SK-N-SH treated with all-trans-retinoic acid at 6 μM for 48 hours (cell line): ENCODE results near the gene CAMKMT.

Experiments
- ATAC-seq: fragments of 200-7000 bp; cut with Tn5 transposase; 3 replicates; pipeline ENCODE4 v1.9.1; 2020; ENCODE audit warnings: mild to moderate bottlenecking, moderate library complexity
- ARNTL ChIP-seq: fragments of 450-650 bp; formaldehyde crosslinking; IDR thresholded peaks from 2 replicates; pipeline ENCODE4 v1.5.0; 2020; ENCODE audit warnings: low read depth, mild to moderate bottlenecking, moderate library complexity, borderline replicate concordance
- BACH2 ChIP-seq: fragments of 250-450 bp; sonication (Bioruptor Pico); IDR thresholded peaks from 2 replicates; pipeline ENCODE4 v1.9.0; 2021; ENCODE audit warnings: mild to moderate bottlenecking, borderline replicate concordance
- CREB5 ChIP-seq: fragments of 250-450 bp; sonication (Bioruptor Pico); IDR thresholded peaks from 2 replicates; pipeline ENCODE4 v1.5.1; 2020; ENCODE audit warnings: low read depth, mild to moderate bottlenecking, moderate library complexity
- CSDC2 ChIP-seq: fragments of 250-450 bp; sonication (Bioruptor Pico); IDR thresholded peaks from 2 replicates; pipeline ENCODE4 v1.5.0; 2020; ENCODE audit warnings: mild to moderate bottlenecking, moderate library complexity
- CSRNP3 ChIP-seq: fragments of 250-450 bp; sonication (Bioruptor Pico); IDR thresholded peaks from 2 replicates; pipeline ENCODE4 v1.5.1; 2021; ENCODE audit warnings: mild to moderate bottlenecking, moderate library complexity
- ESRRG ChIP-seq: fragments of 250-450 bp; sonication (Bioruptor Pico); IDR thresholded peaks from 2 replicates; pipeline ENCODE4 v1.6.1; 2021; ENCODE audit warnings: mild to moderate bottlenecking
- GLIS3 ChIP-seq: fragments of 250-450 bp; sonication (Bioruptor Pico); IDR thresholded peaks from 2 replicates; pipeline ENCODE4 v1.5.0; 2020; ENCODE audit warnings: mild to moderate bottlenecking, moderate library complexity
- ISL1 ChIP-seq: fragments of 250-450 bp; sonication (Bioruptor Pico); IDR thresholded peaks from 2 replicates; pipeline ENCODE4 v2.1.2; 2022; ENCODE audit warnings: mild to moderate bottlenecking, moderate library complexity
- OSR1 ChIP-seq: fragments of 250-450 bp; sonication (Bioruptor Pico); IDR thresholded peaks from 2 replicates; pipeline ENCODE4 v1.8.0; 2022; ENCODE audit warnings: moderate library complexity, mild to moderate bottlenecking, inconsistent platforms
- PATZ1 ChIP-seq: fragments of 250-450 bp; sonication (Bioruptor Pico); IDR thresholded peaks from 2 replicates; pipeline ENCODE4 v1.8.0; 2020; ENCODE audit warnings: mild to moderate bottlenecking, moderate library complexity, borderline replicate concordance
- PPARA ChIP-seq: fragments of 250-450 bp; sonication (Bioruptor Pico); IDR thresholded peaks from 2 replicates; pipeline ENCODE4 v1.5.0; 2020; ENCODE audit warnings: mild to moderate bottlenecking, borderline replicate concordance
- RARB ChIP-seq: fragments of 250-450 bp; sonication (Bioruptor Pico); IDR thresholded peaks from 2 replicates; pipeline ENCODE4 v1.8.0; 2021; ENCODE audit warnings: mild to moderate bottlenecking, moderate library complexity
- SNAI2 ChIP-seq: fragments of 250-450 bp; sonication (Bioruptor Pico); IDR thresholded peaks from 2 replicates; pipeline ENCODE4 v1.5.0; 2020; ENCODE audit warnings: mild to moderate bottlenecking, moderate library complexity
- TCF4 ChIP-seq: fragments of 250-450 bp; sonication (Bioruptor Pico); IDR thresholded peaks from 2 replicates; pipeline ENCODE4 v1.8.0; 2021; ENCODE audit warnings: mild to moderate bottlenecking, moderate library complexity, borderline replicate concordance
- TOX ChIP-seq: fragments of 250-450 bp; sonication (Bioruptor Pico); IDR thresholded peaks from 2 replicates; pipeline ENCODE4 v1.8.0; 2021; ENCODE audit warnings: mild to moderate bottlenecking, moderate library complexity, borderline replicate concordance
- ZC3H10 ChIP-seq: fragments of 250-450 bp; sonication (Bioruptor Pico); IDR thresholded peaks from 2 replicates; pipeline ENCODE4 v1.5.1; 2021; ENCODE audit warnings: mild to moderate bottlenecking, moderate library complexity
- ZFP3 ChIP-seq: fragments of 250-450 bp; sonication (Bioruptor Pico); IDR thresholded peaks from 2 replicates; pipeline ENCODE4 v1.5.0; 2020; ENCODE audit warnings: mild to moderate bottlenecking, moderate library complexity
- ZFP30 ChIP-seq: fragments of 450-650 bp; formaldehyde crosslinking; IDR thresholded peaks from 2 replicates; pipeline ENCODE4 v1.5.0; 2022; ENCODE audit warnings: mild to moderate bottlenecking, moderate library complexity
- ZNF565 ChIP-seq: fragments of 450-650 bp; formaldehyde crosslinking; conservative IDR thresholded peaks from 2 replicates; pipeline ENCODE4 v1.5.0; 2020; ENCODE audit warnings: low read depth, mild to moderate bottlenecking, moderate library complexity
- ZNF70 ChIP-seq: fragments of 450-650 bp; formaldehyde crosslinking; IDR thresholded peaks from 2 replicates; pipeline ENCODE4 v1.5.0; 2020; ENCODE audit warnings: mild to moderate bottlenecking, moderate library complexity
- ZNF8 ChIP-seq: fragments of 450-650 bp; formaldehyde crosslinking; IDR thresholded peaks from 2 replicates; pipeline ENCODE4 v1.5.0; 2020; ENCODE audit warnings: mild to moderate bottlenecking, moderate library complexity
- TF ChIP-seq, protein P1 (sequence below): fragments of 250-450 bp; sonication (Bioruptor Pico); IDR thresholded peaks from 2 replicates; pipeline ENCODE4 v1.8.0; 2021; ENCODE audit warnings: low read depth, mild to moderate bottlenecking, moderate library complexity, borderline replicate concordance
- TF ChIP-seq, protein P2 (sequence below): fragments of 250-450 bp; sonication (Bioruptor Pico); IDR thresholded peaks from 2 replicates; pipeline ENCODE4 v1.5.0; 2020; ENCODE audit warnings: mild to moderate bottlenecking, moderate library complexity

CAMKMT gene

GRCh38 chr2:44810892-44811530, 449.3 kb downstream of the CAMKMT start:
- no peak for ATAC-seq

DNA sequence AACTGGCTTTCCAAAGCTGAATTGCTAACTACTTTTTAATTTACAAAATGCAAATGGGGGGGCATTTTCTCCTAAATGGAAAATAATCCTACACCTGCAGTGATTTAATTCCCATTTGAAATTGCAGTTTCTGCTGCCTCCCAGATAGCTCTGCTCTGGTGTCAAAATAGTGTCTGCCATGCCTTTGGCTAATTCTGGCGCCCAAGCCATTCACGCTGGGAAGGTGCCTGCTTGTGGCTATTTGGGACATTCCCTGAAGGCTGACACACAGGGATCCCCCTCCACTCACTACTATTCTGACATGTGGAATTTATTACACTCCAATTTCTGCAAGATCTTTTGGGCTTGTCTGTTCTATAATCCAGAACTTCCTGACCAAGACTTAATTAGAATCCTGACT, 451.4 kb downstream of the CAMKMT start:
- TF ChIP-seq GLIS3 (CRISPR knock-in tag) (no peak), ZC3H10 (no peak), CREB5 (CRISPR knock-in tag) (no peak), CSDC2 (no peak), PATZ1 (CRISPR knock-in tag) (no peak), TCF4 (CRISPR knock-in tag) (no peak), SNAI2 (CRISPR knock-in tag) (no peak), ZNF70 (CRISPR knock-in tag) (no peak), ARNTL (CRISPR knock-in tag) (no peak), BACH2 (no peak), ZFP30 (CRISPR knock-in tag) (no peak), ISL1 (CRISPR knock-in tag) (no peak), ZNF8 (no peak), TOX (CRISPR knock-in tag) (no peak), OSR1 (CRISPR knock-in tag) (no peak), RARB (CRISPR knock-in tag) (no peak), PPARA (CRISPR knock-in tag) (no peak)
- TF ChIP-seq, protein P1, sequence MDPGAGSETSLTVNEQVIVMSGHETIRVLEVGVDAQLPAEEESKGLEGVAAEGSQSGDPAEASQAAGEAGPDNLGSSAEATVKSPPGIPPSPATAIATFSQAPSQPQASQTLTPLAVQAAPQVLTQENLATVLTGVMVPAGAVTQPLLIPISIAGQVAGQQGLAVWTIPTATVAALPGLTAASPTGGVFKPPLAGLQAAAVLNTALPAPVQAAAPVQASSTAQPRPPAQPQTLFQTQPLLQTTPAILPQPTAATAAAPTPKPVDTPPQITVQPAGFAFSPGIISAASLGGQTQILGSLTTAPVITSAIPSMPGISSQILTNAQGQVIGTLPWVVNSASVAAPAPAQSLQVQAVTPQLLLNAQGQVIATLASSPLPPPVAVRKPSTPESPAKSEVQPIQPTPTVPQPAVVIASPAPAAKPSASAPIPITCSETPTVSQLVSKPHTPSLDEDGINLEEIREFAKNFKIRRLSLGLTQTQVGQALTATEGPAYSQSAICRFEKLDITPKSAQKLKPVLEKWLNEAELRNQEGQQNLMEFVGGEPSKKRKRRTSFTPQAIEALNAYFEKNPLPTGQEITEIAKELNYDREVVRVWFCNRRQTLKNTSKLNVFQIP (CRISPR knock-in tag) = no peak
- no peak for ATAC-seq

More at GRCh38 chr2:44810892-44811530, 449.3 kb downstream of the CAMKMT start:
- TF ChIP-seq ZFP3 (no peak), ZNF8 (no peak), GLIS3 (CRISPR knock-in tag) (no peak), ZNF565 (CRISPR knock-in tag) (no peak), PATZ1 (CRISPR knock-in tag) (no peak), ESRRG (CRISPR knock-in tag) (no peak), CSRNP3 (CRISPR knock-in tag) (no peak)
- TF ChIP-seq, all 23 proteins: peak for 0

DNA sequence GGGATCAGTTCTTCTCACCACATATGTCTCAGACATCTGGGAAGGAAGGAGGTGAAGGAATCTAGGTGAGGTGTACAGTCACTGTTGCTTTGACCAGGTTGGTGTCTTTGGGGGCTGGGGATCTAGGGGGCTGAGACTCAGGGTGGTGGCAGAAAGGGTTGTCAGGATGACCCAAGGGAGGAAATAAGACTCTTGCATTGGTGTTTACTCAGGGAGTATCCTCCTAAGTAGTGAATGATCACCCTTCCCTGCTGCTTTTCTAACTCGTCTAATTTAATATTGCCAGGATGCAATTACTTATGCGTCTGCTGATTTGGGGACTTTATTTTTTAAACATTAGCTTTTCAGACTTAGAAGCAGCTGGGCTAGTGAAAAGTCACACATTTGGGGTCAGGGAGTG, 451.9 kb downstream of the CAMKMT start:
- ATAC-seq = no peak
- TF ChIP-seq ZC3H10 = no peak
- TF ChIP-seq TCF4 (CRISPR knock-in tag) = no peak
- no peak for TF ChIP-seq CSRNP3 (CRISPR knock-in tag)
- no peak for TF ChIP-seq ISL1 (CRISPR knock-in tag)
- no peak for TF ChIP-seq PPARA (CRISPR knock-in tag)
- no peak for TF ChIP-seq RARB (CRISPR knock-in tag)
- no peak for TF ChIP-seq ZNF565 (CRISPR knock-in tag)
- no peak for TF ChIP-seq ARNTL (CRISPR knock-in tag)
- no peak for TF ChIP-seq ZNF70 (CRISPR knock-in tag)
- no peak for TF ChIP-seq ZFP3
- no peak for TF ChIP-seq OSR1 (CRISPR knock-in tag)
- TF ChIP-seq ZNF8 = no peak
- TF ChIP-seq, protein P2, sequence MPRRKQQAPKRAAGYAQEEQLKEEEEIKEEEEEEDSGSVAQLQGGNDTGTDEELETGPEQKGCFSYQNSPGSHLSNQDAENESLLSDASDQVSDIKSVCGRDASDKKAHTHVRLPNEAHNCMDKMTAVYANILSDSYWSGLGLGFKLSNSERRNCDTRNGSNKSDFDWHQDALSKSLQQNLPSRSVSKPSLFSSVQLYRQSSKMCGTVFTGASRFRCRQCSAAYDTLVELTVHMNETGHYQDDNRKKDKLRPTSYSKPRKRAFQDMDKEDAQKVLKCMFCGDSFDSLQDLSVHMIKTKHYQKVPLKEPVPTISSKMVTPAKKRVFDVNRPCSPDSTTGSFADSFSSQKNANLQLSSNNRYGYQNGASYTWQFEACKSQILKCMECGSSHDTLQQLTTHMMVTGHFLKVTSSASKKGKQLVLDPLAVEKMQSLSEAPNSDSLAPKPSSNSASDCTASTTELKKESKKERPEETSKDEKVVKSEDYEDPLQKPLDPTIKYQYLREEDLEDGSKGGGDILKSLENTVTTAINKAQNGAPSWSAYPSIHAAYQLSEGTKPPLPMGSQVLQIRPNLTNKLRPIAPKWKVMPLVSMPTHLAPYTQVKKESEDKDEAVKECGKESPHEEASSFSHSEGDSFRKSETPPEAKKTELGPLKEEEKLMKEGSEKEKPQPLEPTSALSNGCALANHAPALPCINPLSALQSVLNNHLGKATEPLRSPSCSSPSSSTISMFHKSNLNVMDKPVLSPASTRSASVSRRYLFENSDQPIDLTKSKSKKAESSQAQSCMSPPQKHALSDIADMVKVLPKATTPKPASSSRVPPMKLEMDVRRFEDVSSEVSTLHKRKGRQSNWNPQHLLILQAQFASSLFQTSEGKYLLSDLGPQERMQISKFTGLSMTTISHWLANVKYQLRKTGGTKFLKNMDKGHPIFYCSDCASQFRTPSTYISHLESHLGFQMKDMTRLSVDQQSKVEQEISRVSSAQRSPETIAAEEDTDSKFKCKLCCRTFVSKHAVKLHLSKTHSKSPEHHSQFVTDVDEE (CRISPR knock-in tag) = no peak
- TF ChIP-seq TOX (CRISPR knock-in tag) = no peak
- TF ChIP-seq ESRRG (CRISPR knock-in tag) = no peak
